Endothelial cell of umbilical vein (primary cell): Measurements from ENCODE around the gene PAN3.

Experiments
- EZH2 ChIP-seq: IDR thresholded peaks from 2 replicates; pipeline ENCODE4 v1.6.1; 2012; ENCODE audit warnings: borderline replicate concordance, low read depth, mild to moderate bottlenecking, moderate library complexity, low read length, inconsistent platforms; ENCODE audit not compliant: severe bottlenecking
- GATA2 ChIP-seq: IDR thresholded peaks from 2 replicates; pipeline ENCODE4 v1.7.0; 2011; ENCODE audit warnings: low read depth, mild to moderate bottlenecking, moderate library complexity, mixed read lengths, low read length; ENCODE audit not compliant: insufficient read length, insufficient read depth
- JUN ChIP-seq: IDR thresholded peaks from 2 replicates; pipeline ENCODE4 v1.6.1; 2011; ENCODE audit warnings: borderline replicate concordance, low read depth; ENCODE audit not compliant: insufficient read length, insufficient read depth
- POLR2A ChIP-seq: IDR thresholded peaks from 2 replicates; pipeline ENCODE4 v1.6.1; 2012; ENCODE audit warnings: low read depth, mild to moderate bottlenecking, control low read depth, low read length
- POLR2AphosphoS5 ChIP-seq: IDR thresholded peaks from 2 replicates; pipeline ENCODE4 v1.6.1; 2012; ENCODE audit warnings: low read depth, mild to moderate bottlenecking, control low read depth, low read length, moderate library complexity; ENCODE audit not compliant: insufficient read depth
- TF ChIP-seq, protein P1 (sequence below), 2 donors: IDR thresholded peaks; 1 replicate in 1 of 2; 2 replicates in 1 of 2; pipeline ENCODE4 v1.5.1; 2011; ENCODE audit warnings: low read length in 2 of 2, mild to moderate bottlenecking in 2 of 2, moderate library complexity in 2 of 2, control low read depth in 1 of 2, inconsistent platforms in 1 of 2, low read depth in 1 of 2; ENCODE audit not compliant: insufficient read depth in 1 of 2; ENCODE audit errors: extremely low read depth in 1 of 2

DNA sequence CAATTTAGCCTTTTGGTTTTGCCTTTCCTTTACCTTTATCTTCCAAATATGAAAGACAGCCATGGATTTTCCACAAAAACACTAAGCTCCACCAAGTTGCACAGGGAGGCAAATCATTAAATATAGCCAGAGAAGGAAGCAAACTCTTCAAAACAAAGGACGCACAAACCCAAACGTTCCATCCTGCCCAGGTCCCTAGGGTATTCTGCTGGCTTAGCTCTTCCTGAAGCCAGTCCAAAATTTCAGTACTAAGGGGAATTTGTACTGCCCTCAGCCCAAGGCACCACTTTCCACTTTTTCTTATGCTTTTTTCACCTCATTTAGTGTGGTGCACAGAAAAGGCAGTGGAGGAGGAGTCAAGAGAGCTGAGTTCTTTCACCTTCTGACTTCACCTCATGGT, 186.7 kb downstream of the PAN3 start:
- TF ChIP-seq, protein P1, sequence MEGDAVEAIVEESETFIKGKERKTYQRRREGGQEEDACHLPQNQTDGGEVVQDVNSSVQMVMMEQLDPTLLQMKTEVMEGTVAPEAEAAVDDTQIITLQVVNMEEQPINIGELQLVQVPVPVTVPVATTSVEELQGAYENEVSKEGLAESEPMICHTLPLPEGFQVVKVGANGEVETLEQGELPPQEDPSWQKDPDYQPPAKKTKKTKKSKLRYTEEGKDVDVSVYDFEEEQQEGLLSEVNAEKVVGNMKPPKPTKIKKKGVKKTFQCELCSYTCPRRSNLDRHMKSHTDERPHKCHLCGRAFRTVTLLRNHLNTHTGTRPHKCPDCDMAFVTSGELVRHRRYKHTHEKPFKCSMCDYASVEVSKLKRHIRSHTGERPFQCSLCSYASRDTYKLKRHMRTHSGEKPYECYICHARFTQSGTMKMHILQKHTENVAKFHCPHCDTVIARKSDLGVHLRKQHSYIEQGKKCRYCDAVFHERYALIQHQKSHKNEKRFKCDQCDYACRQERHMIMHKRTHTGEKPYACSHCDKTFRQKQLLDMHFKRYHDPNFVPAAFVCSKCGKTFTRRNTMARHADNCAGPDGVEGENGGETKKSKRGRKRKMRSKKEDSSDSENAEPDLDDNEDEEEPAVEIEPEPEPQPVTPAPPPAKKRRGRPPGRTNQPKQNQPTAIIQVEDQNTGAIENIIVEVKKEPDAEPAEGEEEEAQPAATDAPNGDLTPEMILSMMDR (IDR thresholded peaks at IDR 0.05; ENCODE audit: extremely low read depth in 1 of 2, insufficient read depth in 1 of 2, low read depth in 1 of 2, low read length in 2 of 2) = no peak
- no peak for TF ChIP-seq POLR2A
- no peak for TF ChIP-seq JUN
- no peak for TF ChIP-seq EZH2
- TF ChIP-seq POLR2AphosphoS5 = no peak
- TF ChIP-seq GATA2 = no peak
